ENCODE results near the gene CYP27B1.

DNA sequence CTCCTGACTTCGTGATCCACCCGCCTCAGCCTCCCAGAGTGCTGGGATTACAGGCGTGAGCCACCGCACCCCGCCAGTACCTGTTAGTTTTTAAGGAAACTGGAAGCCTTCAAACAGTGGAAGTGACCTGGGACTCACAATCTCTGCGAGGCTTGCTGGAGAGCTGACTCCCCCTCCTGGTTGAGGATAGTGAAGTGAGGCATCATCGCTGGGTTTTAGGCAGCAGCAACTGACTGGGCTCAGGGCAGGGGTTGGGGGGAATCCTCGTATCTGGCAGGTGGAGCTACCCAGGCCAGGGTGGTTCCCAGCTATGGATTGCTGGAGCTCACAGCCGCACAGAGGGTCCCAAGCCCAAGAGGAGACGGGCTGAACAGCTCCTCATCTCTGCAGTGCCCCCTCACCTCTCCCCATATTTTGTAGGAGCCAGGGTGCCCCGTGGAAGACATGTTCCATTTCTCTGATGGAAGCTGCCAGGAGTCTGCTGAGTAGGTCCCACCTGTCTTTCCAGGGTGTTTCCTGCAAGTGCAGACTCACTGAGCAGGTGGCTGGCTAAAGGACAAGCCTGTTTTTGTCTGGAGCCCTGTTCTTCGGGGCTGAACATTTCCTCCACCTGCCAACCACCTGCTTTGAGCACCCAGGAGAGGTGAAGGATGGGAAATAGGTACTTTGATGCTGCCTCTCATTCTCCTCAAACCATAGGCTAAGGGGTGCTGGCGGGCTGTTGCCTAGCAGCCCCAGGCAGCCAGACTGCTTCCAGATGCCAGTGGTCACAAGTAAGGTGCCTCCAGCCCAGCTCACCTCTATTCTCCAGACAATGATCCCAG is 48.5 kb upstream of the CYP27B1 start:
- TF ChIP-seq, protein P1, sequence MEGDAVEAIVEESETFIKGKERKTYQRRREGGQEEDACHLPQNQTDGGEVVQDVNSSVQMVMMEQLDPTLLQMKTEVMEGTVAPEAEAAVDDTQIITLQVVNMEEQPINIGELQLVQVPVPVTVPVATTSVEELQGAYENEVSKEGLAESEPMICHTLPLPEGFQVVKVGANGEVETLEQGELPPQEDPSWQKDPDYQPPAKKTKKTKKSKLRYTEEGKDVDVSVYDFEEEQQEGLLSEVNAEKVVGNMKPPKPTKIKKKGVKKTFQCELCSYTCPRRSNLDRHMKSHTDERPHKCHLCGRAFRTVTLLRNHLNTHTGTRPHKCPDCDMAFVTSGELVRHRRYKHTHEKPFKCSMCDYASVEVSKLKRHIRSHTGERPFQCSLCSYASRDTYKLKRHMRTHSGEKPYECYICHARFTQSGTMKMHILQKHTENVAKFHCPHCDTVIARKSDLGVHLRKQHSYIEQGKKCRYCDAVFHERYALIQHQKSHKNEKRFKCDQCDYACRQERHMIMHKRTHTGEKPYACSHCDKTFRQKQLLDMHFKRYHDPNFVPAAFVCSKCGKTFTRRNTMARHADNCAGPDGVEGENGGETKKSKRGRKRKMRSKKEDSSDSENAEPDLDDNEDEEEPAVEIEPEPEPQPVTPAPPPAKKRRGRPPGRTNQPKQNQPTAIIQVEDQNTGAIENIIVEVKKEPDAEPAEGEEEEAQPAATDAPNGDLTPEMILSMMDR (IDR thresholded peaks at IDR 0.05; ENCODE audit: insufficient read depth, low read length, poor library complexity, severe bottlenecking), result no peak
- TF ChIP-seq EZH2phosphoT487 (conservative IDR thresholded peaks at IDR 0.05; ENCODE audit: low read length), result no peak

Measured in SU-DHL-6 (cell line).